ENCODE data around the gene NINJ2. TPM values are rescaled to one million over a fixed set of nuclear protein-coding genes. Genes with fewer than 3 reads are reported as not detected.

Gene NINJ2
- total and polyA plus RNA-seq, 4 experiments from 2014 or later: 3.7 to 30.3 (median 15.0) TPM

- peaks cover 57% of the 10 kb centered on the region for H3K4me1 ChIP-seq (ENCODE audit: insufficient read depth, low read length)
Measured at GRCh38 chr12:562634-563033, 100.6 kb downstream of the NINJ2 start.

GRCh38 chr12:561908-562593, 101.2 kb downstream of the NINJ2 start:
- H3K27me3 ChIP-seq (ENCODE audit: insufficient read depth, low read length): no peaks in the 10 kb centered on the region
- ChIA-PET POLR2A (ENCODE audit: partially characterized antibody) (no interaction called here), CTCF (ENCODE audit: partially characterized antibody) (interaction anchor here (1.6 kb wide), 1 partner anchor 14 kb away, joined by 6 read pairs; no protein-coding TSS in a partner anchor)
- Mint-ChIP-seq H3K27me3 (no peaks in the 10 kb centered on the region), H3K4me1 (peaks cover 49 to 75% (median 61%) of the 10 kb centered on the region in 4 donors), H3K4me3 (peak overlapping the region; percentile 60 to 93 (median 84)), H3K9me3 (peaks cover 0 to 2% (median 0%) of the 10 kb centered on the region in 8 donors), H3K27ac (peak overlapping the region; percentile 28 to 97 (median 93)), H3K36me3 (peaks cover 0 to 32% of the 10 kb centered on the region in 2 donors)
- no peak for DNase-seq
- peaks cover 55% of the 10 kb centered on the region for H3K4me1 ChIP-seq (ENCODE audit: insufficient read depth, low read length)
- H3K4me3 ChIP-seq (ENCODE audit: low read length in 2 of 2): no peak overlapping the region
- H3K27ac ChIP-seq (ENCODE audit: low read depth, low read length): peak overlapping the region; percentile 71
- intact Hi-C loops (cut with micrococcal nuclease): loop anchor here (10.0 kb wide), 1 partner anchor 533 kb away; no protein-coding TSS in a partner anchor
- H3K9me3 ChIP-seq (ENCODE audit: control insufficient read depth in 1 of 2, low read length in 2 of 2): no peaks in the 10 kb centered on the region
- H3K36me3 ChIP-seq (ENCODE audit: insufficient read depth, low read length): no peaks in the 10 kb centered on the region

More at GRCh38 chr12:562634-563033, 100.6 kb downstream of the NINJ2 start:
- Mint-ChIP-seq H3K36me3 (peaks cover 0 to 30% of the 10 kb centered on the region in 2 donors), H3K4me3 (peak overlapping the region in 7 of 8 donors; percentile 79 to 93 (median 85)), H3K9me3 (peaks cover 0 to 2% (median 0%) of the 10 kb centered on the region in 8 donors), H3K4me1 (peaks cover 53 to 80% (median 64%) of the 10 kb centered on the region in 4 donors), H3K27ac (peak overlapping the region; percentile 88 to 97 (median 93)), H3K27me3 (no peaks in the 10 kb centered on the region)
- intact Hi-C loops (cut with micrococcal nuclease): loop anchor here (10.0 kb wide), 1 partner anchor 532 kb away; no protein-coding TSS in a partner anchor
- CTCF ChIA-PET (ENCODE audit: partially characterized antibody): interaction anchor here (2.1 kb wide), 1 partner anchor 15 kb away, joined by 13 read pairs; no protein-coding TSS in a partner anchor
- Histone ChIP-seq H3K27me3 (ENCODE audit: insufficient read depth, low read length) (no peaks in the 10 kb centered on the region), H3K27ac (ENCODE audit: low read depth, low read length) (peak overlapping the region; percentile 71), H3K9me3 (ENCODE audit: control insufficient read depth in 1 of 2, low read length in 2 of 2) (no peaks in the 10 kb centered on the region), H3K36me3 (ENCODE audit: insufficient read depth, low read length) (no peaks in the 10 kb centered on the region), H3K4me3 (ENCODE audit: low read length in 2 of 2) (peak overlapping the region in 1 of 2 donors; percentile 51)
- POLR2A ChIA-PET (ENCODE audit: partially characterized antibody): interaction anchor here (1.3 to 1.7 kb wide), 2 partner anchors 173 to 386 kb away, joined by 3 to 8 read pairs; partner anchors contain the start of genes KDM5A and RAD52
- peak in 2 of 5 donors; percentile 25 to 60 for DNase-seq

- peak overlapping the region in 2 of 8 donors; percentile 36 to 38 for H3K4me3 Mint-ChIP-seq
- H3K27me3 ChIP-seq (ENCODE audit: insufficient read depth, low read length): no peaks in the 10 kb centered on the region
- H3K4me3 ChIP-seq (ENCODE audit: low read length in 2 of 2): no peak overlapping the region
- H3K27ac Mint-ChIP-seq: peak overlapping the region in 4 of 7 donors; percentile 28 to 57 (median 42)
- ChIA-PET POLR2A (ENCODE audit: partially characterized antibody) (no interaction called here), CTCF (ENCODE audit: partially characterized antibody) (interaction anchor here (1.6 kb wide), 1 partner anchor 13 kb away, joined by 6 read pairs; no protein-coding TSS in a partner anchor)
- H3K4me1 Mint-ChIP-seq: peaks cover 43 to 68% (median 57%) of the 10 kb centered on the region in 4 donors
- H3K4me1 ChIP-seq (ENCODE audit: insufficient read depth, low read length): peaks cover 48% of the 10 kb centered on the region
- intact Hi-C loops (cut with micrococcal nuclease): loop anchor here (10.0 kb wide), 1 partner anchor 533 kb away; no protein-coding TSS in a partner anchor
- H3K36me3 ChIP-seq (ENCODE audit: insufficient read depth, low read length): no peaks in the 10 kb centered on the region
- no peaks in the 10 kb centered on the region for H3K27me3 Mint-ChIP-seq
- H3K27ac ChIP-seq (ENCODE audit: low read depth, low read length): no peak overlapping the region
- H3K9me3 Mint-ChIP-seq: peaks cover 0 to 2% (median 0%) of the 10 kb centered on the region in 8 donors
- H3K36me3 Mint-ChIP-seq: peaks cover 0 to 39% of the 10 kb centered on the region in 2 donors
- DNase-seq: no peak
- H3K9me3 ChIP-seq (ENCODE audit: control insufficient read depth in 1 of 2, low read length in 2 of 2): no peaks in the 10 kb centered on the region
Measured at GRCh38 chr12:561391-561705, 101.9 kb downstream of the NINJ2 start.

- peak overlapping the region in 1 of 8 donors; percentile 38 for H3K4me3 Mint-ChIP-seq
- ChIA-PET CTCF (ENCODE audit: partially characterized antibody) (interaction anchor here (1.2 to 1.6 kb wide), 2 partner anchors 9 to 13 kb away, joined by 5 to 6 read pairs; no protein-coding TSS in a partner anchor), POLR2A (ENCODE audit: partially characterized antibody) (no interaction called here)
- no peaks in the 10 kb centered on the region for H3K27me3 Mint-ChIP-seq
- Histone ChIP-seq H3K27me3 (ENCODE audit: insufficient read depth, low read length) (no peaks in the 10 kb centered on the region), H3K36me3 (ENCODE audit: insufficient read depth, low read length) (no peaks in the 10 kb centered on the region), H3K9me3 (ENCODE audit: control insufficient read depth in 1 of 2, low read length in 2 of 2) (no peaks in the 10 kb centered on the region), H3K4me1 (ENCODE audit: insufficient read depth, low read length) (peaks cover 43% of the 10 kb centered on the region), H3K27ac (ENCODE audit: low read depth, low read length) (no peak overlapping the region), H3K4me3 (ENCODE audit: low read length in 2 of 2) (no peak overlapping the region)
- H3K9me3 Mint-ChIP-seq: peaks cover 0 to 2% (median 0%) of the 10 kb centered on the region in 8 donors
- intact Hi-C loops (cut with micrococcal nuclease): loop anchor here (10.0 kb wide), 1 partner anchor 534 kb away; no protein-coding TSS in a partner anchor
- H3K36me3 Mint-ChIP-seq: peaks cover 0 to 36% of the 10 kb centered on the region in 2 donors
- DNase-seq: no peak
- H3K27ac Mint-ChIP-seq: peak overlapping the region in 1 of 7 donors; percentile 53
- peaks cover 40 to 62% (median 52%) of the 10 kb centered on the region in 4 donors for H3K4me1 Mint-ChIP-seq
Measured at GRCh38 chr12:560691-561390, 102.4 kb downstream of the NINJ2 start.

- H3K27me3 ChIP-seq (ENCODE audit: insufficient read depth, low read length): no peaks in the 10 kb centered on the region
- no peaks in the 10 kb centered on the region for H3K27me3 Mint-ChIP-seq
- H3K27ac ChIP-seq (ENCODE audit: low read depth, low read length): no peak overlapping the region
- intact Hi-C loops (cut with micrococcal nuclease): loop anchor here (10.0 kb wide), 1 partner anchor 535 kb away; no protein-coding TSS in a partner anchor
- H3K4me3 ChIP-seq (ENCODE audit: low read length in 2 of 2): no peak overlapping the region
- H3K4me1 ChIP-seq (ENCODE audit: insufficient read depth, low read length): peaks cover 39% of the 10 kb centered on the region
- H3K9me3 ChIP-seq (ENCODE audit: control insufficient read depth in 1 of 2, low read length in 2 of 2): no peaks in the 10 kb centered on the region
- no peaks in the 10 kb centered on the region for H3K36me3 ChIP-seq (ENCODE audit: insufficient read depth, low read length)
- peak overlapping the region in 6 of 7 donors; percentile 13 to 86 (median 64) for H3K27ac Mint-ChIP-seq
- DNase-seq: no peak
- POLR2A ChIA-PET (ENCODE audit: partially characterized antibody): no interaction called here
- peaks cover 0 to 2% (median 0%) of the 10 kb centered on the region in 8 donors for H3K9me3 Mint-ChIP-seq
- H3K4me3 Mint-ChIP-seq: peak overlapping the region in 1 of 8 donors; percentile 17
- peaks cover 34 to 58% (median 47%) of the 10 kb centered on the region in 4 donors for H3K4me1 Mint-ChIP-seq
- H3K36me3 Mint-ChIP-seq: peaks cover 0 to 36% of the 10 kb centered on the region in 2 donors
- CTCF ChIA-PET (ENCODE audit: partially characterized antibody): interaction anchor here (1.2 kb wide), 1 partner anchor 10 kb away, joined by 5 read pairs; no protein-coding TSS in a partner anchor
Measured at GRCh38 chr12:559906-560455, 103.3 kb downstream of the NINJ2 start.

GRCh38 chr12:559208-559905, 103.9 kb downstream of the NINJ2 start:
- peaks cover 31 to 52% (median 41%) of the 10 kb centered on the region in 4 donors for H3K4me1 Mint-ChIP-seq
- H3K36me3 Mint-ChIP-seq: peaks cover 0 to 34% of the 10 kb centered on the region in 2 donors
- H3K27ac Mint-ChIP-seq: peak overlapping the region in 5 of 7 donors; percentile 29 to 86 (median 52)
- no peak for DNase-seq
- Histone ChIP-seq H3K9me3 (ENCODE audit: control insufficient read depth in 1 of 2, low read length in 2 of 2) (no peaks in the 10 kb centered on the region), H3K27me3 (ENCODE audit: insufficient read depth, low read length) (no peaks in the 10 kb centered on the region), H3K4me1 (ENCODE audit: insufficient read depth, low read length) (peaks cover 37% of the 10 kb centered on the region), H3K27ac (ENCODE audit: low read depth, low read length) (no peak overlapping the region), H3K4me3 (ENCODE audit: low read length in 2 of 2) (no peak overlapping the region), H3K36me3 (ENCODE audit: insufficient read depth, low read length) (no peaks in the 10 kb centered on the region)
- peak overlapping the region in 1 of 8 donors; percentile 17 for H3K4me3 Mint-ChIP-seq
- CTCF ChIA-PET (ENCODE audit: partially characterized antibody): interaction anchor here (1.2 kb wide), 1 partner anchor 106 kb away, joined by 3 read pairs; no protein-coding TSS in a partner anchor
- intact Hi-C loops (cut with micrococcal nuclease): no loop called here
- H3K9me3 Mint-ChIP-seq: peaks cover 0 to under 1% (median 0%) of the 10 kb centered on the region in 8 donors
- POLR2A ChIA-PET (ENCODE audit: partially characterized antibody): interaction anchor here (0.6 kb wide), 1 partner anchor 126 kb away, joined by 3 read pairs; no protein-coding TSS in a partner anchor
- no peaks in the 10 kb centered on the region for H3K27me3 Mint-ChIP-seq
